ENCODE data around the gene AURKB. TPM values are rescaled to one million over a fixed set of nuclear protein-coding genes. Genes with fewer than 3 reads are reported as not detected.
A peak's percentile ranks its signal among the peaks of the same experiment; 100 is the strongest.

AURKB gene
- total RNA-seq, 2 experiments from 2014 or later, result 0.56 to 1.4 TPM

DNA sequence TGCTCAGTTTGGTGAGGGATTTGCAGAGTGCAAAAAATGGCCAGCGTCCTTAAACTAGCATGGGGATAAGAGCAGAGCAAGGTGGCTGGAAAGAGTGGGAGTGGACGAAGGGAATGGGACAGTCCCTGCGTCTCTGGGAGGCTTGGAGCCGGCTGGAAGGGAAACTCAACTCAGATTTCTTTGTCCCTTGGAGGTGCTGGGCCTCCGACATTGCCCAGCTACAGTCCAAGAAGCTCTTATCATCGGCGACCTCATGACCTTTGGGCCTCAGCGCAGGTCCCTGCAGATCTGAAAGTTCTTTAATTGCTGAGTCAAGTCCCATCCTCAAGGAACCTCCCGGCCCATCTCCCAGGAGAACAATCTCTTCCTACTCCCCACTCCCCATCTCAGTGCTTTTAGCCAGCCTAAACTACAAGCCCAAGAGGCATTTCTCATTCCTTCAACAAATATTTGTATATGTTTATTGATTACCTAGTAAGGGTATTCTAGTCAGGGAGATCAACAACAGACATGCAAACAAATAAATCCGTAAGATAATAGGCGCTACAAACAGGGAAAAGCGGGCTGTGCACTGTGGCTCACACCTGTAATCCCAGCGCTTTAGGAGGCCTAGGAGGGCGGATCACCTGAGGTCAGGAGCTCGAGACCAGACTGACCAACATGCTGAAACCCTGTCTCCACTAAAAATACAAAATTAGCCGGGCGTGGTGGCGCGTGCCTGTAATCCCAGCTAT is 33.2 kb downstream of the AURKB start:
- ChIA-PET POLR2A (interaction anchor here (0.9 to 6.7 kb wide), 5 partner anchors 9 to 71 kb away, joined by 5 to 419 read pairs (median 9); partner anchors contain the start of genes CTC1, PER1 and VAMP2), CTCF (interaction anchor here (0.8 to 2.3 kb wide), 2 partner anchors 9 to 44 kb away, joined by 4 to 7 read pairs; no protein-coding TSS in a partner anchor)
- TF ChIP-seq, protein P1, sequence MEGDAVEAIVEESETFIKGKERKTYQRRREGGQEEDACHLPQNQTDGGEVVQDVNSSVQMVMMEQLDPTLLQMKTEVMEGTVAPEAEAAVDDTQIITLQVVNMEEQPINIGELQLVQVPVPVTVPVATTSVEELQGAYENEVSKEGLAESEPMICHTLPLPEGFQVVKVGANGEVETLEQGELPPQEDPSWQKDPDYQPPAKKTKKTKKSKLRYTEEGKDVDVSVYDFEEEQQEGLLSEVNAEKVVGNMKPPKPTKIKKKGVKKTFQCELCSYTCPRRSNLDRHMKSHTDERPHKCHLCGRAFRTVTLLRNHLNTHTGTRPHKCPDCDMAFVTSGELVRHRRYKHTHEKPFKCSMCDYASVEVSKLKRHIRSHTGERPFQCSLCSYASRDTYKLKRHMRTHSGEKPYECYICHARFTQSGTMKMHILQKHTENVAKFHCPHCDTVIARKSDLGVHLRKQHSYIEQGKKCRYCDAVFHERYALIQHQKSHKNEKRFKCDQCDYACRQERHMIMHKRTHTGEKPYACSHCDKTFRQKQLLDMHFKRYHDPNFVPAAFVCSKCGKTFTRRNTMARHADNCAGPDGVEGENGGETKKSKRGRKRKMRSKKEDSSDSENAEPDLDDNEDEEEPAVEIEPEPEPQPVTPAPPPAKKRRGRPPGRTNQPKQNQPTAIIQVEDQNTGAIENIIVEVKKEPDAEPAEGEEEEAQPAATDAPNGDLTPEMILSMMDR (IDR thresholded peaks at IDR 0.05), result no peak
- ATAC-seq (ENCODE audit: poor library complexity), result no peak
- DNase-seq, result peak in 1 of 14 experiments; percentile 16
- H3K4me3 Mint-ChIP-seq, result peak overlapping the region; percentile 90
- H3K4me1 ChIP-seq (ENCODE audit: insufficient read depth, low read length), result peaks cover 43% of the 10 kb centered on the region
- H3K36me3 Mint-ChIP-seq (ENCODE audit: low read depth), result peaks cover 9% of the 10 kb centered on the region
- H3K27ac Mint-ChIP-seq, result peak overlapping the region; percentile 99
- no peaks in the 10 kb centered on the region for H3K9me3 ChIP-seq (ENCODE audit: control insufficient read depth in 1 of 2, insufficient read depth in 1 of 2, low read length in 2 of 2)
- H3K4me3 ChIP-seq (ENCODE audit: low read length), result peak overlapping the region; percentile 70
- H3K27ac ChIP-seq (ENCODE audit: low read depth in 1 of 2, low read length in 2 of 2), result peak overlapping the region; percentile 64 to 79
- no peaks in the 10 kb centered on the region for H3K27me3 Mint-ChIP-seq
- no peaks in the 10 kb centered on the region for H3K27me3 ChIP-seq (ENCODE audit: control insufficient read depth in 1 of 2, insufficient read depth in 2 of 2, low read length in 2 of 2)
- H3K9me3 Mint-ChIP-seq, result no peaks in the 10 kb centered on the region
- no peaks in the 10 kb centered on the region for H3K36me3 ChIP-seq (ENCODE audit: insufficient read depth, low read length)
- intact Hi-C loops (cut with DNase I, micrococcal nuclease), result loop anchor here in 1 of 2 experiments (1.0 kb wide), 1 partner anchor 9 kb away; no protein-coding TSS in a partner anchor
- H3K4me1 Mint-ChIP-seq (ENCODE audit: low read depth), result peaks cover 55% of the 10 kb centered on the region

DNA sequence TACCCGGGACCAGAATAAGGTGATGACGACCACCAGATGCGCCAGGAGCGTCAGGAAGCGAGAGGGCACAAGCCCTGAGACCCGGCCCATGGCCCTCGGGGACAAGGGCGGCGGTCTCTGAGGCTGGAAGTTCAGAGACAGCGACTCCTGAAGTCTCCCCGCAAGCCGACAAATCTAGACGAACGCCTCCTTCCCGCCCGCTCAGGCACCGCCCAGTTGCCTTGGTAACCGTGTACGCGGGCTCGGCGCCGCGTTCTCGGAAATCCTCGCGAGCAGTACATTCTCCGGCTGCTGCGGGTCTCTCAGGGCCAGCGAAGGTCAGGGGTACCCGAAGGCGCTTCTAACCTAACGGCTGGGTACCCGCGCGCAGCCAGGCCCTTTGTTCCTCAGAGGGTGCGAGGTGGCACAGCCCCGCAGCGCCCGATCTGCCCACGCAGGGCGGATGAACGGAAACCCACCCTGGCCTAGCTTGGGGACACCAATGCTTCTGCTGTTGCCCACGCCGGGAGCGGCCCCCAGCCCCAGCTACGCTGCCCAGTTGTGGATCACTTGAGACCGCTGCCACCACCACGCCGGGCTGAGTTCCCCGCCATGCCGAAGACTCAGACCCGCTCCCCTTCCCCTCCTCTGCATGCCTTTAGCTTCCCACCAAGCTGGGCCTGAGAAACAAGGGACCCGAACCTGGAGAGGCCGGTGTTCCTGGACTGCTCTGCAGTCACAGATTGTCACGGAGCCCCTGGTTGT is 34.0 kb downstream of the AURKB start, which contains the start of gene TMEM107:
TMEM107 (minus strand) TSS at position 184 of the 744 bp plus-strand sequence; CDS start at position 90, 94 bp downstream.
- Mint-ChIP-seq H3K4me3 (peak within 1 kb of the TSS; percentile 90), H3K27ac (peak within 1 kb of the TSS; percentile 99), H3K27me3 (no peaks in the 10 kb centered on the region), H3K36me3 (ENCODE audit: low read depth) (peaks cover 9% of the 10 kb centered on the region), H3K4me1 (ENCODE audit: low read depth) (peaks cover 51% of the 10 kb centered on the region), H3K9me3 (no peaks in the 10 kb centered on the region)
- Histone ChIP-seq H3K4me3 (ENCODE audit: low read length) (peak within 1 kb of the TSS; percentile 70), H3K36me3 (ENCODE audit: insufficient read depth, low read length) (no peaks in the 10 kb centered on the region), H3K4me1 (ENCODE audit: insufficient read depth, low read length) (peaks cover 48% of the 10 kb centered on the region), H3K9me3 (ENCODE audit: control insufficient read depth in 1 of 2, insufficient read depth in 1 of 2, low read length in 2 of 2) (no peaks in the 10 kb centered on the region), H3K27me3 (ENCODE audit: control insufficient read depth in 1 of 2, insufficient read depth in 2 of 2, low read length in 2 of 2) (no peaks in the 10 kb centered on the region), H3K27ac (ENCODE audit: low read depth in 1 of 2, low read length in 2 of 2) (peak within 1 kb of the TSS; percentile 64 to 79)
- ATAC-seq (ENCODE audit: poor library complexity), result peak; percentile 57
- DNase-seq, result peak; percentile 78 to 95 (median 85)
- intact Hi-C loops (cut with DNase I, micrococcal nuclease), result loop anchor here in 1 of 2 experiments (1.0 kb wide), 1 partner anchor 10 kb away; no protein-coding TSS in a partner anchor
- POLR2A ChIA-PET, result interaction anchor here (0.9 to 6.7 kb wide), 6 partner anchors 10 to 72 kb away, joined by 4 to 419 read pairs (median 8); partner anchors contain the start of genes CTC1, PER1 and VAMP2
- TF ChIP-seq, protein P1 (IDR thresholded peaks at IDR 0.05), result no peak
- CTCF ChIA-PET, result interaction anchor here (0.8 to 2.3 kb wide), 2 partner anchors 10 to 45 kb away, joined by 4 to 7 read pairs; no protein-coding TSS in a partner anchor

DNA sequence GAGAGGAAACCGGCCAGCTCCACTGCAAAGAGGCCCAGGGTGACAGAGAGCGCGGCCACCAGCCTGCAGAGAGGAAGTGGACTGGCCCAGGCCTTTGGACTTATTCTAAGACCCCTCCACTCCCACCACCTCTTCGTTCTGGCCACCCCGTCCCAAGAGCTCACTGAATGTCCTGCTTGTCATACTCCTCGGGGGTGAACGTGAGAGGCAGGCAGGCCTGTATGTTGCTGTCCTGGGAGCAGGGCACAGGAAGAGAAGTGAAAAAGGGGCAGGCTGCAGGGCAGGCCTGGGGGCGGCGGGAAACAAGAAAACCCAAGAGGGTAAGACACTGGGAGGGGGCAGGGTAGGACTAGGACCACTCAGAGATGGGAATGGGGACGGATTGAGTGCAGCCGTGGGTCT is 34.6 kb downstream of the AURKB start:
- Mint-ChIP-seq H3K4me1 (ENCODE audit: low read depth) (peaks cover 51% of the 10 kb centered on the region), H3K36me3 (ENCODE audit: low read depth) (peaks cover 9% of the 10 kb centered on the region), H3K27ac (peak overlapping the region; percentile 99), H3K9me3 (no peaks in the 10 kb centered on the region), H3K4me3 (peak overlapping the region; percentile 90), H3K27me3 (no peaks in the 10 kb centered on the region)
- POLR2A ChIA-PET, result interaction anchor here (1.1 to 6.7 kb wide), 5 partner anchors 11 to 45 kb away, joined by 4 to 419 read pairs (median 9); partner anchors contain the start of genes PER1 and VAMP2
- ATAC-seq (ENCODE audit: poor library complexity), result no peak
- Histone ChIP-seq H3K27ac (ENCODE audit: low read depth in 1 of 2, low read length in 2 of 2) (peak overlapping the region; percentile 64 to 79), H3K4me3 (ENCODE audit: low read length) (peak overlapping the region; percentile 70), H3K27me3 (ENCODE audit: control insufficient read depth in 1 of 2, insufficient read depth in 2 of 2, low read length in 2 of 2) (no peaks in the 10 kb centered on the region), H3K36me3 (ENCODE audit: insufficient read depth, low read length) (no peaks in the 10 kb centered on the region), H3K4me1 (ENCODE audit: insufficient read depth, low read length) (peaks cover 48% of the 10 kb centered on the region), H3K9me3 (ENCODE audit: control insufficient read depth in 1 of 2, insufficient read depth in 1 of 2, low read length in 2 of 2) (no peaks in the 10 kb centered on the region)
- no peak for DNase-seq
- intact Hi-C loops (cut with DNase I, micrococcal nuclease), result loop anchor here (1.0 kb wide), 2 partner anchors 11 kb away; no protein-coding TSS in a partner anchor
- TF ChIP-seq, protein P1 (IDR thresholded peaks at IDR 0.05), result no peak
- CTCF ChIA-PET, result interaction anchor here (0.8 to 2.3 kb wide), 2 partner anchors 11 to 37 kb away, joined by 3 to 7 read pairs; no protein-coding TSS in a partner anchor

All from CD4-positive, alpha-beta T cell (primary cell).